ENCODE measurements around the gene LENG1.

LENG1 gene

DNA sequence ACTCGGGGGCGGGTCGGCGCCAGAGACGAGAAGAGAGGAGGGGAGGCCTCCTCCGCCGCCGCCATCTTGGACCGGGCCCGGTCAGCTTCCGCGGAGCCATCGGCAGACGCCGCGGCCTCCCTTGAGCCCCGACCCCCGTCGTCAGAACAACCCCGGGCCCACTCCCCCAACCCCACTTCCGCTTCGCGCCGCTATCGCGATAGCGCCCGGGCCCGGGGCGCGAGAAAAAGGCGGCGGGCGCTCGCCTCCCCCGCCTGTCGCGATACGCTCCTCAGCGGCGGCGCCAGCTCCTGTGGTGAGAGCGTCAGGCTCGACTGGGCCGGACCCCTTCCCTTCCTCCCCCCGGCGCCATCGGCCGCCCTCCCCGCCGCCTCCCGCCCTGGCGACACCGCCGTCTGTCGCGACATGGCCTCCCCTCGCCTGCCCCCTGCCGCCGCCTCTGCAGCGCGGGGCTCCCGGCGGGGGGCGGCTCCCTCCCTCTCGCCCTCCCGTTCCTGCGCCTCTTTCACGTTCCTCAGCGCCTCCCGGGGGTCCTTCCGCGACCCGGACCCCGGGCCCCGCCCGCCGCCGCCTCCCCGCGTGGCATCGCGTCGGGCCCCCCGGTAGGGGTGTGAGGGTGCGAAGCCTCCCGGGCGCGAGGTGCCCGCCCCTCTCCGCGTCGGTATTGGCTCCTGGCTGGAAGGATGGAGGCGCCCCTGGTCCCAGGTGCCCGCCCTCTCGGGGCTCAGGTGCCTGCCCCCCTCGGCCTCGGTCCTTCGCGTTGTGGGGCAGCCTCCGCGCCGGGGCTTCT lies 21.6 kb downstream of the LENG1 start, which contains the start of gene CNOT3:
Gene CNOT3, plus strand, starts transcription at position 64 of the 790 bp plus-strand sequence. CDS start 5,217 bp downstream, outside the sequence.
- DNase-seq = peak; percentile 60

DNA sequence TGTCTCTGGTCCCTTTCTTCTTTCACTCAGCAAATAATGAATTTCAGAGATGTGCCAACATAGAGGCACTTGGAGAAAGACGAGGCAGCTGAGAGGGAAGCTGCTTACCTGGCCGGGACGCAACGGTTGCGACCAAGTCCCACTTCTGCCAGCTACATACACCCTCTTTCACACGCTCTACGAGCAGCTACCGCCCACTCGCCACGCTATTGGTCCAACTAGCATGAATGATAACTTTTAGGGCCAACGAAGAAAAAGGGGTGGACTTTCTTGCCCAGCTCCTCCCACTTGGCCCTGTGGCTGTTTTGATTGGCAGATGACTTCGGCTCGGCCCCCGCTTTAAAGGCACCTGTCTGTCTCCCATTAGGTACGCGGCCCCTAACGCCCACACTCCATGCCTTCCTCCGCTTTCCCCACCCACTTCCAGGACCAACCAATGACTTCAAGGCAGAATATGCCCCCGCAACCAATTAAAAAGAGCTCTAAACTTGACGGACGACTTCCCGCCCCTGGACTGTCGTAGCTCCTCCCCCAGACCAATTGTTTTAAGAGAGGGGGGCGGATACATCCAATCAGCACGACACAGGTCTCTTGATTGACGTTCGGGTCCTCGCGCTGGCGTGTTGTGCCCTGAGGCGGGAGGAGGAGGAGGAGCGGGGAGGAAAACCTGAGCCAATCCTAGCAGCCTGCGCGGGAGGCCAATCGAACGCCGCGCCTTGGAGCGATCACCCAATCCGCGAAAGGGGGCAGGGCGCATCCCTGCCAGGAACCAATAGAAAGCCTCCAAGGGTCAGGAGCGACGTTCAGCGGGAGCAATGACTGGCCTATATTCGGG lies 22.4 kb downstream of the LENG1 start:
- DNase-seq = peak; percentile 100

- no peak for DNase-seq
Measured at GRCh38 chr19:54136086-54136863, 23.2 kb downstream of the LENG1 start.

- DNase-seq = no peak
Measured at GRCh38 chr19:54133957-54134590, 25.4 kb downstream of the LENG1 start.

DNA sequence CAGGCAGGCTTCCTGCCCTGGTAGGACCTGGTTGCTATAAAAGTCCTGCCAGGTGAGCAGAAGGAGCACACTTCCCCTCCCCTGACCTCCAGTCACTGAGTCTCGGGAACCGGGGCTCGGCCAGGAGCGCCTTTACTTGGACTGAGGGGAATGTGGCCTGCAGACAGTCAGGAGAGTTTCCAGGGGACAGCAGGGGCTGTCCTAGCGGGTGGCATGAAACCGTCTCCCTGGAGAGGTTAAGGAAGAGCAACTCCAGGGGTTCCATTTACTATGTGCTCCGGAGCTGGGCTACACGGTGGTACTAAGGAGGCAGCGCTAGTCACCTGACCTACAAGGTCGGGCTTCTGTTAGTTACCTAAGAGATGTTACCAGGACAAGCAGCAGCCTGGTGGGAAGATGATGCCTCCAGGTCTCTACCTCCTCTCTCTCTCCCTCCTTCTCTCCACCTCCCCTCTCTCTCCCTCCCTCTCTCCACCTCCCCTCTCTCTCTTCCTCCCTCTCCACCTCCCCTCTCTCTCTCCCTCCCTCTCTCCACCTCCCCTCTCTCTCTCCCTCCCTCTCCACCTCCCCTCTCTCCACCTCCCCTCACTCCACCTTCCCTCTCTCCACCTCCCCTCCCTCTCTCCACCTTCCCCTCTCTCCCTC lies 26.1 kb downstream of the LENG1 start:
- peak; percentile 61 for DNase-seq

DNA sequence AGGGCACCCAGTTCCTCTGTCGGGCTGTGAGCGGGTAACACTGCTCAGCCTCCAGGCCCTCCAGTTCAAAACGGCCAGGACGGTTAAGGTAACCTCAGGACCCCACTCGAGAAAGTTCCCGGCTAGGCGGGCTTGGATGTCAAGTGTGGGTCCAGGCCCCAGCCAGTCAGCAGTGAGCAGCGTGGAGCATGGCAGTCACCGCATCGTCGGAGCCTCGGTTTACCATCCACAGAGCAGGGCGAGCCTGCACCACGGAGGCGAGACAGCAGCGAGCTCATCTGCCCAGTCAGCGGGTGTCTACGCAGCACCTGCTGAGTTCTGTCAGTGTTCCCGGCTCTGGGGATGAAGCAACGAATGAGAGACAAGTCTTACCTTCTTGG lies 29.9 kb downstream of the LENG1 start:
- DNase-seq = no peak

DNA sequence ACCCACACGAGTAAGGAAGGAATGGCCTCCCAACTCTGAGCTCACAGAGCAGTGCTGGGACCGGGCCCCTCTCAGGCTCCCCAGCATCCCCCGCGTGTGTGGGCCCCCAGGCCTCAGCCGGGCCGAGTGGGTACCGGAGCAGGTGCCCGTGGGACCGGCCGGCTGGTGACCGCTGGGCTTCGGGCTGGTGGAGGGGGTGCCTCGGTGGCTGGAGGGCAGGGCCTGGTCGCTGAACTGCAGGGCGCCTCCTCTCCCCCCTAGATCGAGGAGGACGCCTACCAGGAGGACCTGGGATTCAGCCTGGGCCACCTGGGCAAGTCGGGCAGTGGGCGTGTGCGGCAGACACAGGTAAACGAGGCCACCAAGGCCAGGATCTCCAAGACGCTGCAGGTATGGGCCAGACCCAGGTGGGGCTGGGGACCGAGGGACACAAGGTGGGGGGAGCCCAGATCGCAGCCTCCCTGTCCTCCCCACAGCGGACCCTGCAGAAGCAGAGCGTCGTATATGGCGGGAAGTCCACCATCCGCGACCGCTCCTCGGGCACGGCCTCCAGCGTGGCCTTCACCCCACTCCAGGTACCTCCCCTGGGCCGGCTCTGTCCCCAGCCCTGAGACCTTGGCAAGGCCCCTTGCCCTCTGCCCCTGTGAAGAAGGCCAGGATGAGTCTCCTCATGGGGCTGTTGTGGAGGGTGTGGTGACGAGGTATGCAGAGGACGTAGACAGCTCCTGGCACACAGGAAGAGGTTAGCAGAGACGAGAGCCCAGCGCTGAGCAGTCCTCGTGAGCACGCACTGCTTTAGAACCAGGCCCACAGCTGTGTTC lies 30.5 kb downstream of the LENG1 start:
- DNase-seq = no peak

DNA sequence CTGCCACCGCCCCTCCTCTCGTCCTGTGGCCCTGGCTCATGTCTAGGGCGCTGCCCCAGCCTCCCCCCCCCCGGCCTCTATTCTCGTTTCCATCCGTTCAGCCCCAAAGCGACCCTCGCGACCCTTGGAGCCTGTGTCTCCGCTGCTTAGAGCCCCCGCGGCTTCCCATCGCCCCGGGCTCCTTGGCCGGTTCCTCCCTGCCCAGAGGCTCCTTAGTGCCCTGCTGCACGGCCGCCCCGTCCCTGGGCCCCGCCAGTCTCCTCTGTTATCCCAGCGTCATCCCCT lies 31.1 kb downstream of the LENG1 start:
- no peak for DNase-seq

DNA sequence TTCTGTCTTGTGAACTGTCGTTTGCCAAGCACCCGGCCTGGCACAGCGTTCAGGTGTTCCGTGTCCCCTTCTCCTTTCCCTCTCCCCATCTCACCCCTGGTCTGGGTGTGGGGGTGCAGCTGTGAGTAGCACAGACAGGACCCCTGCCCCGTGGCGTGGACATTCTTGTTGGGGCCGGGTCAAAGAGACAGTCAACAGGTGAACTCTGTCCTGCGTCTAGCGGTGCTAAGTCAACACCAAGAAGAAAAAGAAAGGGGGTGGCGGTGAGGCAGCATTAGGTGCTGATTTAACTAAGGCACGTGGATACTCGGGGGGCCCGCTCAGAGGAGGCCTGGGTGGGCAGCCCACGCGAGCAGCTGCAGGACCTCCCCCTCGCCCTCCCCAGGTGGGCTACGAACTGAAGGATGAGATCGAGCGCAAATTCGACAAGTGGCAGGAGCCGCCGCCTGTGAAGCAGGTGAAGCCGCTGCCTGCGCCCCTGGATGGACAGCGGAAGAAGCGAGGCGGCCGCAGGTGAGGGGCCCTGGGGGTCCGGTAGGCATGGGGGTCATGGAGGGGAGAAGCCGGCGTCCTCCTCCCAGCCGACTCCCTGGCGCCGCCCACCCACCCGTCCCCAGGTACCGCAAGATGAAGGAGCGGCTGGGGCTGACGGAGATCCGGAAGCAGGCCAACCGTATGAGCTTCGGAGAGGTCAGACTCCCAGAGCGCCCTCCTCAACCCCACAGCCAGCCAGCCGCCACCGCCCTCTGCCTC lies 31.7 kb downstream of the LENG1 start:
- no peak for DNase-seq

DNA sequence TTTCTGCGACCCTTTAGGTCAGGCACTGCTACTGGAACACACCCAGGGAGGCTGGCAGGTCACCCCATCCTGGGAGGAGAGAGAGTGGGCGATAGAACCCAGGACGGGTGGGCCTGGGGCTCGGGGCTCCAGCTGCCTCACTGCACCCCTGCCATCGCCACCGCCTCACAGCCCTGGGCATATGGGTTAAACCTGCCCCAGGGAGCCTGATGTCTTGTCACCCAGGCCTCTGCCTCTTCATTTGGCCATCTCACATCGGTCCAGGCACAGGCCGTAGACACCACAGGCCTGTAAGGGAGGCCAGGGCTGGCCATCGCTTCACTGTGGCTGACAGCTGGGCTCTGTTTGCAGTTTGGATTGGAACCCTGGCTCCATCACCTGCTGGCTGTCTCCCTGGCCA lies 33.8 kb downstream of the LENG1 start:
- no peak for DNase-seq

GRCh38 chr19:54124393-54124792 lies 35.1 kb downstream of the LENG1 start:
- DNase-seq = no peak

GRCh38 chr19:54123682-54124081 lies 35.8 kb downstream of the LENG1 start:
- no peak for DNase-seq

- DNase-seq = no peak
Measured at GRCh38 chr19:54121259-54121658, 38.3 kb downstream of the LENG1 start.

DNA sequence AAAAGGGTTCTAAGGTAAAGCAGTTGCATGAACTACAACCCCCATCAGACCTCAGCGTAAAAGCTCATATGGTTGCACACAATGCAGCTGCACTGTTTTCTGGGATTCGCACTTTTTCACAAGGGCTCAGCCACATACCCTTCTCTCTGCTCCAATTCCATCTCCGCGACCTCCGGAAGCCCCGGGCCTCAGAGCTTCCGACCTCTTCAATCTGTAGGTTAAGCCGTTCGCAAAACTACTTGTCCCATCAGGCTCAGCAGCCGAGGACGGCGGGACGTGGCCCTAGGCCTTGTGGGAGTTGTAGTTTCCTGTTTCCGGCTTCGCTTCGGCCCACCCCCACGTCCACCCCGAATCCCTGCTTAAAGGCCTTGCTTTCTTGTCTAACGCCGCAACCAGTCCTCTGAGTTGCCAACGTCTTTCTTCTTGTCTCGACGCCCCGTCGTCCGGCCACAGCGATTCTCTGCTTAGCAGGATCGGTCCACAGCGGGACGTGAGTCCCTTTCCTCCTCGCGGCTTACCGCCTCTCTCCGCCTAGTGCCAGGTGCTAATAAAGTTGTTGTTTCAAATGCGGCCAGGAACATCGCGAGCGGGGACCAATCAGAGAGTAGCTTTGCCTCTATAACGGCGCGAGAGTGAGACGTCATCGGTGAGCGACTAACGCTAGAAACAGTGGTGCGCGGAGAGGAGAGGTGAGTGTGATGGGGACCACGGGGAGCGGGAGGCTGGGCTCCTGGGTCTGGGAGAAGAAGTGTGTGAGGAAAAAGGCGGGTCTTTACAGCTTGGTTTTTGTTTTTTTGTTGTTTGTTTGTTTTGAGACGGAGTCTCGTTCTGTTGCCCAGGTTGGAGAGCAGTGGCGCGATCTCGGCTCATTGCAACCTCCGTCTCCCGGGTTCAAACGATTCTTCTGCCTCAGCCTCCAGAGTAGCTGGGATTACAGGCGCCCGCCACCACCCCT lies 44.1 kb downstream of the LENG1 start, which contains the start of the genes PRPF31 and TFPT:
Gene PRPF31, plus strand, starts transcription at position 646 of the 955 bp plus-strand sequence. CDS start 2,525 bp downstream, outside the sequence.
Gene TFPT, minus strand, starts transcription at position 549 of the 955 bp plus-strand sequence. Its CDS starts 388 bp downstream, at position 161.
- peak; percentile 97 for DNase-seq

DNA sequence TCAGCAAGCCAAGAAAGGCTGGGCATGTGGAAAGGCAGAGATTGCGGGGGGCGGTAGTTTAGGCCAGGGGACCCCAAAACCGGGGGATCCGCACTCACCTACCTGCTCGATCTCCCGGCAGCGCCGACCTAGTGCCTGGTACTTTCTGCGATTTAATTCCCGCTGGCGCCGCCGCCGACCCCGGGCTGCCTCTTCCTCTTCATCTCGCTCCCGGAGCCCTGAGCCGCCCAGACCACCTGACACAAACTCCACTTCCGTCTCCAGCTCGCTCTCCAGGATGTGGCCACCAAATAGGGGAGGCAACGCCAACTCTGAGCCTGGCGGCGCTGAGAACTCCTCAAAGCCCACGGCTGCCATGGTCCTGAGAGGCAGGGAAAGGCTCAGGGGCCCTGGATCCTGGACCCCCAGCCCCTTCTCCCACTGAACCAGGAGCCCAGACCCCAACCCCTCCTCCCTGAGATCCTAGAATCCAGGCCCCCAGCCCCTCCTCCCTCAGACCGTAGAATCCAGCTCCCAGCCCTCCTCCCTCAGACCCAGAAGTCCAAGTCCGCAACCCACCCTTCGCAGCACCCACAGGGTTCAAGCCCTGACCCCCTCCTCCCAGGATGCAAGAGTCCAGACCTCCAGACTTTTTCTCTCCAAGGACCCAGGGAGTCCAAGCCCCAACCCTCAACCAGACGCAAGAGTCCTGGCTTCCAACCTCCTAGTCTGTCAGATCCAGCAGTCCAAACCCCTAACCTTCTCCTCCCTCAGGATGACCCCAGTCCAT lies 45.0 kb downstream of the LENG1 start:
- DNase-seq = no peak

- DNase-seq = no peak
Measured at GRCh38 chr19:54109651-54110050, 49.9 kb downstream of the LENG1 start.

DNA sequence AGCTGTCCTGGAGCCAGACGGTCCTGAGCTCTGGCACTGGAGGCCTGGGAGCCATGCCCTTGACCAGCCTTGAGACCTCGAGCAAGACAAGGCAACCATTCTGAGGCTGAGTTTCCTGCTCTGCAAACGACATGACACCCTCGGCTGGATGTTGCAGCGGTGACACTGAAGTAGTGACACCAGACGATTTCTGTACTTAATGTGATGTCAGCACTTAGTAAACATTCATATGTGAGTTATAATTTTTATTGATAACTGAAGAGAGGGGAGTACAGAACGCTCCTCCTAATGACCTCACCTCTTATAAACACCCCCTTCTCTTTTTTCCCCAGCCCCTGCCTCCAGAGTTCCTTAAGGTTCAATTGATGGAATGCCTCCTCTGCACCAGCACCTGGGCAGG lies 51.0 kb downstream of the LENG1 start:
- DNase-seq = no peak

- peak; percentile 14 for DNase-seq
Measured at GRCh38 chr19:54107876-54108490, 51.5 kb downstream of the LENG1 start.
